ENCODE data around the gene RP2.
A peak's percentile ranks its signal among the peaks of the same experiment; 100 is the strongest.

The RP2 gene

GRCh38 chrX:46912603-46913491 is 76.0 kb downstream of the RP2 start:
- DNase-seq (ENCODE audit: low read depth, low spot score) = peak; percentile 38
- in situ Hi-C loops (cut with HindIII; ENCODE audit: low sequenced_read_pairs) = no loop called here
- peak; percentile 59 for TF ChIP-seq CTCF (IDR thresholded peaks at IDR 0.05; ENCODE audit: low read depth, low read length)
- H3K4me3 ChIP-seq (ENCODE audit: low read depth, low read length) = peak overlapping the region; percentile 57

- peak overlapping the region; percentile 57 for H3K4me3 ChIP-seq (ENCODE audit: low read depth, low read length)
- DNase-seq (ENCODE audit: low read depth, low spot score) = peak; percentile 9
- in situ Hi-C loops (cut with HindIII; ENCODE audit: low sequenced_read_pairs) = no loop called here
- TF ChIP-seq CTCF (IDR thresholded peaks at IDR 0.05; ENCODE audit: low read depth, low read length) = no peak
These were observed 76.8 kb downstream of the RP2 start for GRCh38 chrX:46913667-46914066.

- DNase-seq (ENCODE audit: low read depth, low spot score) = no peak
- H3K4me3 ChIP-seq (ENCODE audit: low read depth, low read length) = no peak overlapping the region
- in situ Hi-C loops (cut with HindIII; ENCODE audit: low sequenced_read_pairs) = no loop called here
- TF ChIP-seq CTCF (IDR thresholded peaks at IDR 0.05; ENCODE audit: low read depth, low read length) = no peak
These were observed 79.4 kb downstream of the RP2 start for GRCh38 chrX:46916273-46916672.

- no peak for DNase-seq (ENCODE audit: low read depth, low spot score)
- in situ Hi-C loops (cut with HindIII; ENCODE audit: low sequenced_read_pairs) = no loop called here
- H3K4me3 ChIP-seq (ENCODE audit: low read depth, low read length) = no peak overlapping the region
- no peak for TF ChIP-seq CTCF (IDR thresholded peaks at IDR 0.05; ENCODE audit: low read depth, low read length)
These were observed 80.8 kb downstream of the RP2 start for GRCh38 chrX:46917622-46918021.

- no peak for TF ChIP-seq CTCF (IDR thresholded peaks at IDR 0.05; ENCODE audit: low read depth, low read length)
- in situ Hi-C loops (cut with HindIII; ENCODE audit: low sequenced_read_pairs) = no loop called here
- H3K4me3 ChIP-seq (ENCODE audit: low read depth, low read length) = no peak overlapping the region
- DNase-seq (ENCODE audit: low read depth, low spot score) = no peak
These were observed 81.6 kb downstream of the RP2 start for GRCh38 chrX:46918434-46918833.

GRCh38 chrX:46920235-46920634 is 83.4 kb downstream of the RP2 start:
- no peak for DNase-seq (ENCODE audit: low read depth, low spot score)
- H3K4me3 ChIP-seq (ENCODE audit: low read depth, low read length) = no peak overlapping the region
- no peak for TF ChIP-seq CTCF (IDR thresholded peaks at IDR 0.05; ENCODE audit: low read depth, low read length)
- in situ Hi-C loops (cut with HindIII; ENCODE audit: low sequenced_read_pairs) = no loop called here
